Fibroblast of lung (primary cell): ENCODE data around the gene DIAPH1. TPM values are rescaled to one million over a fixed set of nuclear protein-coding genes. Genes with fewer than 3 reads are reported as not detected.
A peak's percentile ranks its signal among the peaks of the same experiment; 100 is the strongest.

Source experiments
- DNase-seq, 2 donors: peaks; one replicate each; pipeline versions ENCODE4 v3.0.0 to v3.0.0-alpha.2; 2010; ENCODE audit warnings: low read depth in 2 of 2
- H2AFZ ChIP-seq: 2 replicates; pipeline ENCODE4 v1.5.1; 2012; ENCODE audit warnings: low read length, control low read depth, inconsistent platforms
- H3K27ac ChIP-seq: 2 replicates; pipeline ENCODE4 v1.5.1; 2011; ENCODE audit warnings: low read length, control low read depth; ENCODE audit not compliant: insufficient read depth
- H3K27me3 ChIP-seq: 2 replicates; pipeline ENCODE4 v1.5.1; 2011; ENCODE audit warnings: mild to moderate bottlenecking, low read length; ENCODE audit not compliant: control insufficient read depth, insufficient read depth
- H3K36me3 ChIP-seq: 2 replicates; pipeline ENCODE4 v1.5.1; 2011; ENCODE audit warnings: low read length; ENCODE audit not compliant: control insufficient read depth, insufficient read depth
- H3K4me1 ChIP-seq: 2 replicates; pipeline ENCODE4 v1.5.1; 2011; ENCODE audit warnings: low read length; ENCODE audit not compliant: control insufficient read depth, insufficient read depth; ENCODE audit errors: extremely low read depth
- H3K4me2 ChIP-seq: 2 replicates; pipeline ENCODE4 v1.5.1; 2011; ENCODE audit warnings: low read length, control low read depth; ENCODE audit not compliant: insufficient read depth; ENCODE audit errors: extremely low read depth
- H3K4me3 ChIP-seq, 4 experiments: fragments of 200-600 bp in 1 of 4; sonication (generic) in 1 of 4; replicated peaks in 1 of 4; 2 replicates each; pipeline ENCODE4 v1.5.1; 2011 to 2016; ENCODE audit warnings: low read length in 4 of 4, low read depth in 3 of 4, mild to moderate bottlenecking in 3 of 4, control low read depth in 2 of 4, inconsistent platforms in 1 of 4, mixed read lengths in 1 of 4; ENCODE audit not compliant: insufficient read depth in 1 of 4; ENCODE audit errors: control extremely low read depth in 1 of 4
- H3K79me2 ChIP-seq: 2 replicates; pipeline ENCODE4 v1.5.1; 2012; ENCODE audit warnings: mild to moderate bottlenecking, low read length, inconsistent platforms; ENCODE audit not compliant: control insufficient read depth, insufficient read depth
- H3K9ac ChIP-seq: 2 replicates; pipeline ENCODE4 v1.5.1; 2011; ENCODE audit warnings: mild to moderate bottlenecking, low read length, control low read depth; ENCODE audit not compliant: insufficient read depth
- H3K9me3 ChIP-seq: 2 replicates; pipeline ENCODE4 v1.5.1; 2012; ENCODE audit warnings: low read depth, low read length; ENCODE audit not compliant: control insufficient read depth, insufficient read depth
- H4K20me1 ChIP-seq: 2 replicates; pipeline ENCODE4 v1.5.1; 2011; ENCODE audit warnings: low read length; ENCODE audit not compliant: control insufficient read depth, insufficient read depth; ENCODE audit errors: extremely low read depth
- CTCF ChIP-seq, 2 donors: IDR thresholded peaks in 1 of 2; conservative IDR thresholded peaks in 1 of 2; 1 replicate in 1 of 2; 2 replicates in 1 of 2; pipeline ENCODE4 v1.5.1; 2011 to 2012; ENCODE audit warnings: low read length in 2 of 2, control low read depth in 1 of 2, inconsistent platforms in 1 of 2, low read depth in 1 of 2, mild to moderate bottlenecking in 1 of 2
- EZH2 ChIP-seq: IDR thresholded peaks from 2 replicates; pipeline ENCODE4 v1.5.1; 2012; ENCODE audit warnings: low read length, control low read depth, mild to moderate bottlenecking; ENCODE audit errors: missing control alignments
- polyA plus RNA-seq, 2 donors: library from polyadenylated mRNA; depleted of rRNA in 1 of 2; stranded (reverse) in 1 of 2; unstranded in 1 of 2; fragments of >200 nt; gene quantifications; 2 replicates each; pipeline ENCODE4 v1.2.1, GENCODE V29; 2011 to 2012; ENCODE audit warnings: missing spikeins in 1 of 2
- total RNA-seq: library from RNA; depleted of rRNA; stranded (reverse); fragments of >200 nt; gene quantifications from 2 replicates; pipeline ENCODE4 v1.2.1, GENCODE V29; 2014

Gene DIAPH1
- total and polyA plus RNA-seq, 2 donors (not counting 1 experiment from before 2014, with no cell fraction given): 21.1 to 30.9 TPM

DNA sequence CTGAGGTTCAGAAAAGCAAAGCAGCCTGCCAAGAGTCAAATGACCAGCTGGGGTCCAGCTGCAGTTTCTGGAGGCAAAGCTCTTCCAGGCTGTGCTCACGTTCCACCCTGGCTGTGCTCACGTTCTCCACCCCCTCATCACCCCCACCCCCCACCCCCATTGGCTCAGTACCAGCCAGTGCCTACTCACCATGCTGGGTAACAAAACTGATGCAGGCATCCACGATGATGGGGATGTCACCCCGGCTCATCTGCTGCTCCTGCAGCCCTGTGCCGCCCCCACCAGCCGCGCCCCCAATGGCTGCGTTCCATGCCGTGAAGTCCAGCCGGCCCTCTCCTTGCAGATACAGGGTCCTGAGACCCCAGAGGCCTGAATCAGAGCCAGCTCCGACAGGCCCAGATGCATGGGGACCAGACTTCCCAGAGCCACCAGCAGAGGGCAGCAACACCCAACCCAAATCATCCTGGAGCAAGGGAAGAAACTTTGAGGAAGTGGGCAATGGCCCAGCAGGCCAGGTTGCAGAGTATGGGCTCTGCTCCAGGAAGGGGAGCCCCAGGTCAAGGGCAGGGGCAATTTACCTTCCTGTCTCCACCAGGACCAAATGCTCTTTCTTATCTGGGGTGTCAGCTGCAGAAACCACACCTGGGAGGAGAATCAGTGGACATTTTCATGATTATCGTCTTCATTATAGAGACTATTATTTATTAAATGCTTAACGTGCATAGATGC lies 46.1 kb upstream of the DIAPH1 start:
- Histone ChIP-seq H3K9ac (no peak overlapping the region), H3K27ac (no peak overlapping the region), H3K4me2 (no peak overlapping the region), H4K20me1 (no peaks in the 10 kb centered on the region), H3K79me2 (no peaks in the 10 kb centered on the region), H3K9me3 (no peaks in the 10 kb centered on the region), H3K4me3 (no peak overlapping the region), H3K36me3 (no peaks in the 10 kb centered on the region), H3K27me3 (no peaks in the 10 kb centered on the region), H3K4me1 (no peaks in the 10 kb centered on the region), H2AFZ (no peak overlapping the region)
- TF ChIP-seq EZH2 (no peak), CTCF (conservative IDR thresholded peaks at IDR 0.05 in 1 of 2, IDR thresholded peaks at IDR 0.05 in 1 of 2; ENCODE audit: low read depth in 1 of 2, low read length in 2 of 2) (peak; percentile 87 to 96)
- DNase-seq: peak; percentile 44 to 67

GRCh38 chr5:141663506-141663905 lies 44.7 kb upstream of the DIAPH1 start:
- Histone ChIP-seq H3K36me3 (no peaks in the 10 kb centered on the region), H3K4me2 (no peak overlapping the region), H3K27me3 (no peaks in the 10 kb centered on the region), H3K9ac (no peak overlapping the region), H2AFZ (no peak overlapping the region), H3K9me3 (no peaks in the 10 kb centered on the region), H3K4me1 (no peaks in the 10 kb centered on the region), H3K4me3 (no peak overlapping the region), H3K27ac (no peak overlapping the region), H3K79me2 (no peaks in the 10 kb centered on the region), H4K20me1 (no peaks in the 10 kb centered on the region)
- no peak for DNase-seq
- no peak for TF ChIP-seq CTCF (conservative IDR thresholded peaks at IDR 0.05 in 1 of 2, IDR thresholded peaks at IDR 0.05 in 1 of 2; ENCODE audit: low read depth in 1 of 2, low read length in 2 of 2)
- TF ChIP-seq EZH2: no peak

DNA sequence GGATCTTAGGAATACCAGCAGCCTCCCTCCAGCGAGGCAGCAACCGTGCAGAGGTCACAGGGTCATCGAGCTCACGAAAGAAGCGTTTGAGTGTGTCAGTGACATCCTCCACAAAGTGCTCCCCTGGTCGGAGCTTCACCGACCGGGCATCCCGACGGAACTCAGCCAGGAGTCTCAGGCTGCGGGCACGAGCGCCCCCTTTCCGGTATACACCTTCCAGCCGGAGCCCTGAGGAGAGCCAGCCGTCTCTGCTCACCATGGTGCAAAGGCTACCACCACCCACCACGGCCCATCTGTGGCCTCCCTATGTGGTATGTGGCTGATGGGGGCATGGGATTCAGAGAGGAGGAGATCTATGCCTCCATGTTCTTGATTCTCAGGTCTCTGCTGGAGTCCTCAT lies 43.2 kb upstream of the DIAPH1 start:
- Histone ChIP-seq H3K9me3 (no peaks in the 10 kb centered on the region), H3K9ac (no peak overlapping the region), H3K4me2 (no peak overlapping the region), H4K20me1 (no peaks in the 10 kb centered on the region), H3K27me3 (no peaks in the 10 kb centered on the region), H3K27ac (no peak overlapping the region), H3K4me3 (no peak overlapping the region), H2AFZ (no peak overlapping the region), H3K36me3 (no peaks in the 10 kb centered on the region), H3K4me1 (peaks cover 5% of the 10 kb centered on the region), H3K79me2 (no peaks in the 10 kb centered on the region)
- no peak for TF ChIP-seq CTCF (conservative IDR thresholded peaks at IDR 0.05 in 1 of 2, IDR thresholded peaks at IDR 0.05 in 1 of 2; ENCODE audit: low read depth in 1 of 2, low read length in 2 of 2)
- TF ChIP-seq EZH2: no peak
- no peak for DNase-seq
